ENCODE data around the gene RPL38.

RPL38 gene

DNA sequence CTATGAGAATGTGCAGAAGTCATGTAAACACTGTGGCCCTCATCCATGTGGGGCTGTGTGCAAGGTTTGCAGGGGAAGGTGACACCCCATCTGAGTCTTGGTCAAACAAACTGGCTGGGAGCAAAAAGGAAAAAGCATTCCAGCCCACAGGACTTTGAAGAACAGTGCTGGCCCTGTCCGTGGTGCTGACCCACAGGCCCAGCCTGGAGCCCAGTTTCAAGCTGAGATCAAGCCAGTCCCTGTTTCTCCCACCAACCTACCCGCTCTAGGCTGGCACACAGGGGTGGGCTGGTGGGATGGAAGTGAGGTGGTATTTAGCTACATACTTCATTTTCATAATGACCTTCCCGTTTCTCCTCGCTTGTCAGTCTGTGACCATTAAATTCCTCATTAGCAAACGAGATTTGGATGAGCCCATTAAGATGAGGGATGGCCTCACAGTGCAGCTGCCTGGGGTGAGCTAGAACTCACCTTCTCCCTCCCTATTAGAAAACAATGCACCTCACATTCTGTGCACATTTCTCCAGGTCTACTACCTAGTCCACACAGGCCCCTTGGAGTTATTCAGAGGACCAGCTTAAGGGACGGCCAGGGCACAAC lies 12.6 kb upstream of the RPL38 start:
- no peak overlapping the region for H3K4me3 ChIP-seq (ENCODE audit: control insufficient read depth, low read depth, low read length)
- TF ChIP-seq, protein P1, sequence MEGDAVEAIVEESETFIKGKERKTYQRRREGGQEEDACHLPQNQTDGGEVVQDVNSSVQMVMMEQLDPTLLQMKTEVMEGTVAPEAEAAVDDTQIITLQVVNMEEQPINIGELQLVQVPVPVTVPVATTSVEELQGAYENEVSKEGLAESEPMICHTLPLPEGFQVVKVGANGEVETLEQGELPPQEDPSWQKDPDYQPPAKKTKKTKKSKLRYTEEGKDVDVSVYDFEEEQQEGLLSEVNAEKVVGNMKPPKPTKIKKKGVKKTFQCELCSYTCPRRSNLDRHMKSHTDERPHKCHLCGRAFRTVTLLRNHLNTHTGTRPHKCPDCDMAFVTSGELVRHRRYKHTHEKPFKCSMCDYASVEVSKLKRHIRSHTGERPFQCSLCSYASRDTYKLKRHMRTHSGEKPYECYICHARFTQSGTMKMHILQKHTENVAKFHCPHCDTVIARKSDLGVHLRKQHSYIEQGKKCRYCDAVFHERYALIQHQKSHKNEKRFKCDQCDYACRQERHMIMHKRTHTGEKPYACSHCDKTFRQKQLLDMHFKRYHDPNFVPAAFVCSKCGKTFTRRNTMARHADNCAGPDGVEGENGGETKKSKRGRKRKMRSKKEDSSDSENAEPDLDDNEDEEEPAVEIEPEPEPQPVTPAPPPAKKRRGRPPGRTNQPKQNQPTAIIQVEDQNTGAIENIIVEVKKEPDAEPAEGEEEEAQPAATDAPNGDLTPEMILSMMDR (IDR thresholded peaks at IDR 0.05; ENCODE audit: control insufficient read depth, insufficient read depth, low read depth, low read length, missing control alignments) = no peak
- DNase-seq (ENCODE audit: low read depth) = no peak

DNA sequence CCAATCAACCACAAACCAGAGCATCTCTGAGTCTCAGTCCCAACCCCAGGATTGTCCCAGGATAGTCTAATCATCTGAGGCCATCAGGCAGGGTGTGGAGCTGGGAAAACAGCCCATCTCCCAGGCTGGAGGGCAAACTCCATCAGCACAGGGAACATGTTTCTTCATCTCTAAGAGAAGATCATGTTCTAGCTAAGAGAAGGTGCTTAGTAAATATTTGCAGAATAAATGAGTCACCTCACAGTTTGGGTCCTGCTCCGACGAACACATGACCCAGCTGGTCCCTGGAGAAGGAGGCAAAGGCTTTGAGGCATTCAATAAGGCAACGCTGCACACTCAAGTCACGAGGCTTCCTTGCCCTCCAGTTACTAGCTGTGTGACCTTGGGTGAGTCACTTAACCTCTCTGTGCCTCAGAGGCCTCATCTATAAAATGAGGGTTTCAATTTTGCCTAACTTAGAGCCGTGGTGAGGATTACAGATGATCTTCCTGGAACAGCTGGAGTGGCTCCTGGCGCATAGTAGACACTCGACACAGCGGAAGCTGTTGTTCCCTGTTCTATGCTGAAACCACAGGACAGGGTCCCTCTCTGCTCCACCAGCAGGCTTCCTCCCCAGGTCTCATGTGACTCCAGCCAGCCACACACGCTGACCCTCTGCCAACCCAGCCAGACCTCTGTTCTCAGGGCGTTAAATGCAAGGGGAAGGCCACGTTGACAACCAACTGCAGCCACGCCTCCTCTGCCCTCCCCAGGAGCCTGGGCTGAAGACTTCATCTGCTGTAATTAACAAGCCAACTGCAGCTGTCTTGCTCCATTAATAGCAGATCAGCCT lies 10.3 kb upstream of the RPL38 start:
- no peak for DNase-seq (ENCODE audit: low read depth)
- no peak overlapping the region for H3K4me3 ChIP-seq (ENCODE audit: control insufficient read depth, low read depth, low read length)
- TF ChIP-seq, protein P1 (IDR thresholded peaks at IDR 0.05; ENCODE audit: control insufficient read depth, insufficient read depth, low read depth, low read length, missing control alignments) = no peak

DNA sequence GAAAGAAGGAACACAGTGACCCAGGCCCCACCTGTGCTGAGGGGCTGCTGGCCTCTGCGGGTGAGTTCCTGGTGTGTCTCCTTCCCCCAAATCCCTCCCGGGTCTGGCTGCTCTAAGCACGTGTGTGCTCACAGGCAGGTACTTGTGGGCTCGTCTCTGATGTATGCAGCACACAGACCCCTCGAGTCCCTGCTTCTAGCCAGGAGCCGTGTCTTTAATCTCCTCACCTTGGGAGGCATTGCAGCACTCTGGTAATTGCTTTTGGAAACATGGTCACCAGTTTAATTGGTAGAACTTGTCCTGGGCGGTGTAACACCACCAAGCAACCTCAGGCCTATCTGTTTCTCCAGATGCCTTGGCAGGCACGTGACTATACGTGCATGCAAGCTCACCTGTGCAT lies 8.8 kb upstream of the RPL38 start:
- H3K4me3 ChIP-seq (ENCODE audit: control insufficient read depth, low read depth, low read length) = no peak overlapping the region
- TF ChIP-seq, protein P1 (IDR thresholded peaks at IDR 0.05; ENCODE audit: control insufficient read depth, insufficient read depth, low read depth, low read length, missing control alignments) = no peak
- DNase-seq (ENCODE audit: low read depth) = no peak

DNA sequence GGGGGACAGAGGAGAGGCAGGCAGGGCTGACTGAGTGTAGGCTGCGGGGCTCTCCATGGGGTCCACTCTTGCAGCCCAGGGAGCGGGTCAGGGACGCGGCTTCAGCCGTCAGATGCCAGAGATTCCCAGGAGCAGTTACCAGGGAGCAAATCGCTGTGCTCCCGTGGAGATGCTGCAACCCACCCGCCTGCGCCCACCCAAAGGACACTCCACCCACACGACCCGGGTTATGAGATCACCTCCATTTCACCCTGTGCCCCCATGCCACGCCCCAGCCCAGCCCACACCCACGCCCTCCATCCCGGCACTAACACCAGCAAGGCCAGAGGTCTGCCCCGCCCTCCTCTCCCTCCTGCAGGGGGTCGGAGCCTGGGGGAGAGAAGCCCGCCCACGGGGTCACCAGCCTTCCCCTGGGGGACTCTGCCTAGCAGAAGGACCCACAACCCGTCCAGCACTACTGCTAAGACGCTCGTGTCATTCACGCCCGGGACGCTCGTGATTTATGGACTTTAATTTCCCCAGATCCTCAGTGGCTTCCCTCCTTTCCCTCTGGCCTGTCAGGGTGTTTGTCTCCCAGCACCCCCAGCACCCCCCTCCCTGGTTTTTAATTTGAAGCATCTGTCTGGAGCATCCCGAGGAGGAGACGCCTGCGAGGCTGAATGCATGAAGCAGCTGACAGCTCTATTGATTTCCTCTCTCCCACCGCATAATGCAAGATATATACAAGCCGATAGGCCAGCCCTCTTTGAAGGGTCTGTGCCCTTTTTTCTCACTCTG lies 6.7 kb upstream of the RPL38 start:
- H3K4me3 ChIP-seq (ENCODE audit: control insufficient read depth, low read depth, low read length) = no peak overlapping the region
- DNase-seq (ENCODE audit: low read depth) = no peak
- TF ChIP-seq, protein P1 (IDR thresholded peaks at IDR 0.05; ENCODE audit: control insufficient read depth, insufficient read depth, low read depth, low read length, missing control alignments) = no peak

DNA sequence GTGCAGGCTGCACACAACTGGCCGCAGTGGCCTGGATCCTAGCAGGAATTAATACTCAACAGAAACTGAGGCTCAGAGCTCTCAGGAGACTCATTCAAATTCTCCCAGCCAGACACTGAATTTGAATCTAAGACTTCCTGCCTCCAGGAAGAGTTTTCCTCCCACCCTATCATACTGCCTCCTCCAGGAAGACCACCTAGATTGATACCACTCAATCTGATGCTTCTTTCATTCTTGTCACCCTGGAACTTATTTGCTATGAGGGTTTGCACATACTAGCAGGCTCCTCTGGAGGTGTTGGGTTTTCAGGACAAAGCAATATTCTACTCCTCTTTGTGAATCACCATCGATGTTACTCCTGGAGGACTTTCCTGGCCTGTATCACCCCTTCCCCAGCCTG lies 5.7 kb upstream of the RPL38 start:
- H3K4me3 ChIP-seq (ENCODE audit: control insufficient read depth, low read depth, low read length) = no peak overlapping the region
- no peak for DNase-seq (ENCODE audit: low read depth)
- TF ChIP-seq, protein P1 (IDR thresholded peaks at IDR 0.05; ENCODE audit: control insufficient read depth, insufficient read depth, low read depth, low read length, missing control alignments) = no peak

DNA sequence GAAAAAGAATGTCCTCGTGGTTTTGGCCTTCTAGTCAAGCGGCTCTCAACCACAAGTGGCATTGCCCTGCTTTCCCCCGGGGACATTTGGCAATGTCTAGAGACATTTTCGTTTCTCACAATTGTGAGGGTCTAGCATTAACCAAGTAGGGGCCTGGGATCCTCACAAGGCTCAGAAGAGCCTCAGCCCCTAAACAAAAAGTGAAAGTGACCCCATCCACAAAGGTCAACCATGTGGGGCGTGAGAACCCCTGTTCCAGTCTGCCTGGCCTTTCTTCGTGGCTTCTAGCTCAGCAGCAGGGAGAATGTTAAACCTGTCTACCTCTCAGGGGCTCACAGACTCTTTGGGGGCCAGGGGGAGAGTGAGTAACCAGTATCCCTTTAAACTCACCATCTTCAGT lies 4.8 kb upstream of the RPL38 start:
- DNase-seq (ENCODE audit: low read depth) = no peak
- H3K4me3 ChIP-seq (ENCODE audit: control insufficient read depth, low read depth, low read length) = no peak overlapping the region
- TF ChIP-seq, protein P1 (IDR thresholded peaks at IDR 0.05; ENCODE audit: control insufficient read depth, insufficient read depth, low read depth, low read length, missing control alignments) = no peak

Measured in AG09309 (cell line).